GM12878 (cell line): ENCODE data around the gene QPRT. TPM values are rescaled to one million over a fixed set of nuclear protein-coding genes. Genes with fewer than 3 reads are reported as not detected.

Source experiments
- ASH2L ChIP-seq: fragments of 300-600, 200-600 bp; sonication (generic); IDR thresholded peaks from 2 replicates; pipeline ENCODE4 v1.6.1; 2017; ENCODE audit warnings: low read depth, mild to moderate bottlenecking, borderline replicate concordance
- E4F1 ChIP-seq: fragments of 450-650 bp; IDR thresholded peaks from 2 replicates; pipeline ENCODE4 v1.6.1; 2018; ENCODE audit warnings: borderline replicate concordance, mild to moderate bottlenecking; ENCODE audit not compliant: partially characterized antibody
- HCFC1 ChIP-seq: fragments of 150-350 bp; IDR thresholded peaks from 2 replicates; pipeline ENCODE4 v1.6.1; 2014; ENCODE audit warnings: low read length
- MEF2A ChIP-seq: IDR thresholded peaks from 2 replicates; pipeline ENCODE4 v1.6.1; 2011; ENCODE audit warnings: low read depth, mild to moderate bottlenecking, low read length, moderate library complexity; ENCODE audit not compliant: insufficient read depth
- SIX5 ChIP-seq: IDR thresholded peaks from 2 replicates; pipeline ENCODE4 v1.6.1; 2011; ENCODE audit warnings: mild to moderate bottlenecking, low read depth, low read length, moderate library complexity; ENCODE audit not compliant: severe bottlenecking
- ZNF24 ChIP-seq: fragments of 450-650 bp; IDR thresholded peaks from 2 replicates; pipeline ENCODE4 v1.6.1; 2017; ENCODE audit warnings: antibody characterized with exemption, mild to moderate bottlenecking
- polyA plus RNA-seq, 11 experiments: library from polyadenylated mRNA; depleted of rRNA in 4 of 11; unstranded in 6 of 11; stranded (reverse) in 5 of 11; fragments of >200 nt; fragmentation: Nextera tagmentation in 4 of 11; fragmentation: Illumina TruSeq in 1 of 11; extraction: Ambion mirVana in 4 of 11; extraction: Trizol in 1 of 11; gene quantifications; 1 replicate in 1 of 11; 2 replicates in 10 of 11; pipeline versions ENCODE4 v1.2.1 to v1.2.3, GENCODE V29; 2011 to 2016; ENCODE audit warnings: inconsistent platforms in 2 of 11, missing spikeins in 2 of 11, low read depth in 1 of 11
- total RNA-seq, 4 experiments: library from RNA; depleted of rRNA in 3 of 4; stranded (reverse); fragments of >200 nt in 3 of 4; fragmentation: Illumina TruSeq in 1 of 4; extraction: Trizol in 1 of 4; gene quantifications; 2 replicates each; pipeline versions ENCODE4 v1.2.1 to v1.2.3, GENCODE V29; 2013 to 2021
- TF ChIP-seq, protein P1 (sequence below): IDR thresholded peaks from 2 replicates; pipeline ENCODE4 v1.6.1; 2011; ENCODE audit warnings: borderline replicate concordance, low read depth, mild to moderate bottlenecking, moderate library complexity, mixed read lengths, low read length; ENCODE audit not compliant: insufficient read depth; ENCODE audit errors: extremely low read length
- TF ChIP-seq, protein P2 (sequence below): IDR thresholded peaks from 2 replicates; pipeline ENCODE4 v1.6.1; 2012; ENCODE audit warnings: low read depth, low read length, improper control_type of control experiment

QPRT gene
- total and polyA plus RNA-seq, 10 of the 15 experiments (the other 5 are each of a cell fraction or from before 2014, with no cell fraction given) = 2.7 to 43.0 (median 31.3) TPM

DNA sequence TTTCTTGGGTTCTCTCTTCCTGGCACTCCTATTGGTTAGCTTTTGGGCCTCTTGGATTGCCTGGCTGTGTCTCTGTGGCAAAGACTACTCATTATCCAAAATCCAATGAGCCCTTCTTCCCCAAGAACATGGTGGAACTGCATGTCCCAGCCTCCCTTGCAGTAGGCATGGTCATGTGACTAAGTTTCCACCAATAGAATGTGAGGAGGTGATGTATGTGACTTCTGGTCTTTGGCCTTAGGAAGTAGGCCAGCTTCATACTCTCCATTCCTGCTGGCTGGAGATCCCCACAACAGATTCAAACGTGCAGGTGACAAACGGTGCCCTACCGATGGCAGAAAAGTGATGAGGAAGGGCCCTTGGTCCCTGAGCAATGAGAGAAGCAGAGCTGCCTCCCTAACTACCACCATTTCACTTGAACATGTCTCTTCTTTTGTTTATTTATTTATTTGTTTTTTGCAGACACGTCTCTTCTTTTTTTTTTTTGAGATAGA, 33.2 kb upstream of the QPRT start (continued):
- TF ChIP-seq MEF2A (no peak), ASH2L (no peak), E4F1 (no peak), HCFC1 (peak; percentile 85), SIX5 (peak; percentile 80), ZNF24 (no peak)
- TF ChIP-seq, protein P1, sequence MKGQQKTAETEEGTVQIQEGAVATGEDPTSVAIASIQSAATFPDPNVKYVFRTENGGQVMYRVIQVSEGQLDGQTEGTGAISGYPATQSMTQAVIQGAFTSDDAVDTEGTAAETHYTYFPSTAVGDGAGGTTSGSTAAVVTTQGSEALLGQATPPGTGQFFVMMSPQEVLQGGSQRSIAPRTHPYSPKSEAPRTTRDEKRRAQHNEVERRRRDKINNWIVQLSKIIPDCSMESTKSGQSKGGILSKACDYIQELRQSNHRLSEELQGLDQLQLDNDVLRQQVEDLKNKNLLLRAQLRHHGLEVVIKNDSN = peak; percentile 86
- TF ChIP-seq, protein P2, sequence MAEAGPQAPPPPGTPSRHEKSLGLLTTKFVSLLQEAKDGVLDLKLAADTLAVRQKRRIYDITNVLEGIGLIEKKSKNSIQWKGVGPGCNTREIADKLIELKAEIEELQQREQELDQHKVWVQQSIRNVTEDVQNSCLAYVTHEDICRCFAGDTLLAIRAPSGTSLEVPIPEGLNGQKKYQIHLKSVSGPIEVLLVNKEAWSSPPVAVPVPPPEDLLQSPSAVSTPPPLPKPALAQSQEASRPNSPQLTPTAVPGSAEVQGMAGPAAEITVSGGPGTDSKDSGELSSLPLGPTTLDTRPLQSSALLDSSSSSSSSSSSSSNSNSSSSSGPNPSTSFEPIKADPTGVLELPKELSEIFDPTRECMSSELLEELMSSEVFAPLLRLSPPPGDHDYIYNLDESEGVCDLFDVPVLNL = no peak
